ENCODE measurements around the gene ADRA1B.

Gene ADRA1B

GRCh38 chr5:159897786-159898393 is 18.4 kb upstream of the ADRA1B start:
- no peak overlapping the region for H3K27ac ChIP-seq (replicated peaks)

GRCh38 chr5:159899067-159900049 is 16.9 kb upstream of the ADRA1B start:
- no peak for DNase-seq (ENCODE audit: low read depth in 1 of 2, low spot score in 1 of 2)
- no peak overlapping the region for H3K4me3 ChIP-seq (replicated peaks; ENCODE audit: insufficient read depth, low read length)
- H3K27ac ChIP-seq (replicated peaks) = no peak overlapping the region
- H3K27me3 ChIP-seq (ENCODE audit: insufficient read depth, poor library complexity, severe bottlenecking) = peaks cover 7% of the 10 kb centered on the region
- TF ChIP-seq GABPA (IDR thresholded peaks at IDR 0.05; ENCODE audit: low read depth) (no peak), SPI1 (IDR thresholded peaks at IDR 0.05; ENCODE audit: borderline replicate concordance, low read depth) (no peak), POLR2AphosphoS5 (IDR thresholded peaks at IDR 0.05; ENCODE audit: low read depth) (no peak)
- TF ChIP-seq, protein P1, sequence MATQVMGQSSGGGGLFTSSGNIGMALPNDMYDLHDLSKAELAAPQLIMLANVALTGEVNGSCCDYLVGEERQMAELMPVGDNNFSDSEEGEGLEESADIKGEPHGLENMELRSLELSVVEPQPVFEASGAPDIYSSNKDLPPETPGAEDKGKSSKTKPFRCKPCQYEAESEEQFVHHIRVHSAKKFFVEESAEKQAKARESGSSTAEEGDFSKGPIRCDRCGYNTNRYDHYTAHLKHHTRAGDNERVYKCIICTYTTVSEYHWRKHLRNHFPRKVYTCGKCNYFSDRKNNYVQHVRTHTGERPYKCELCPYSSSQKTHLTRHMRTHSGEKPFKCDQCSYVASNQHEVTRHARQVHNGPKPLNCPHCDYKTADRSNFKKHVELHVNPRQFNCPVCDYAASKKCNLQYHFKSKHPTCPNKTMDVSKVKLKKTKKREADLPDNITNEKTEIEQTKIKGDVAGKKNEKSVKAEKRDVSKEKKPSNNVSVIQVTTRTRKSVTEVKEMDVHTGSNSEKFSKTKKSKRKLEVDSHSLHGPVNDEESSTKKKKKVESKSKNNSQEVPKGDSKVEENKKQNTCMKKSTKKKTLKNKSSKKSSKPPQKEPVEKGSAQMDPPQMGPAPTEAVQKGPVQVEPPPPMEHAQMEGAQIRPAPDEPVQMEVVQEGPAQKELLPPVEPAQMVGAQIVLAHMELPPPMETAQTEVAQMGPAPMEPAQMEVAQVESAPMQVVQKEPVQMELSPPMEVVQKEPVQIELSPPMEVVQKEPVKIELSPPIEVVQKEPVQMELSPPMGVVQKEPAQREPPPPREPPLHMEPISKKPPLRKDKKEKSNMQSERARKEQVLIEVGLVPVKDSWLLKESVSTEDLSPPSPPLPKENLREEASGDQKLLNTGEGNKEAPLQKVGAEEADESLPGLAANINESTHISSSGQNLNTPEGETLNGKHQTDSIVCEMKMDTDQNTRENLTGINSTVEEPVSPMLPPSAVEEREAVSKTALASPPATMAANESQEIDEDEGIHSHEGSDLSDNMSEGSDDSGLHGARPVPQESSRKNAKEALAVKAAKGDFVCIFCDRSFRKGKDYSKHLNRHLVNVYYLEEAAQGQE (IDR thresholded peaks at IDR 0.05; ENCODE audit: insufficient replicate concordance, low read depth) = no peak
- TF ChIP-seq, protein P2, sequence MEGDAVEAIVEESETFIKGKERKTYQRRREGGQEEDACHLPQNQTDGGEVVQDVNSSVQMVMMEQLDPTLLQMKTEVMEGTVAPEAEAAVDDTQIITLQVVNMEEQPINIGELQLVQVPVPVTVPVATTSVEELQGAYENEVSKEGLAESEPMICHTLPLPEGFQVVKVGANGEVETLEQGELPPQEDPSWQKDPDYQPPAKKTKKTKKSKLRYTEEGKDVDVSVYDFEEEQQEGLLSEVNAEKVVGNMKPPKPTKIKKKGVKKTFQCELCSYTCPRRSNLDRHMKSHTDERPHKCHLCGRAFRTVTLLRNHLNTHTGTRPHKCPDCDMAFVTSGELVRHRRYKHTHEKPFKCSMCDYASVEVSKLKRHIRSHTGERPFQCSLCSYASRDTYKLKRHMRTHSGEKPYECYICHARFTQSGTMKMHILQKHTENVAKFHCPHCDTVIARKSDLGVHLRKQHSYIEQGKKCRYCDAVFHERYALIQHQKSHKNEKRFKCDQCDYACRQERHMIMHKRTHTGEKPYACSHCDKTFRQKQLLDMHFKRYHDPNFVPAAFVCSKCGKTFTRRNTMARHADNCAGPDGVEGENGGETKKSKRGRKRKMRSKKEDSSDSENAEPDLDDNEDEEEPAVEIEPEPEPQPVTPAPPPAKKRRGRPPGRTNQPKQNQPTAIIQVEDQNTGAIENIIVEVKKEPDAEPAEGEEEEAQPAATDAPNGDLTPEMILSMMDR (IDR thresholded peaks at IDR 0.05; ENCODE audit: insufficient read depth, low read length) = no peak

More at GRCh38 chr5:159897786-159898393, 18.4 kb upstream of the ADRA1B start:
- DNase-seq (ENCODE audit: low read depth in 1 of 2, low spot score in 1 of 2) = no peak
- H3K4me3 ChIP-seq (replicated peaks; ENCODE audit: insufficient read depth, low read length) = no peak overlapping the region
- peaks cover 7% of the 10 kb centered on the region for H3K27me3 ChIP-seq (ENCODE audit: insufficient read depth, poor library complexity, severe bottlenecking)
- TF ChIP-seq POLR2AphosphoS5 (IDR thresholded peaks at IDR 0.05; ENCODE audit: low read depth) (no peak), GABPA (IDR thresholded peaks at IDR 0.05; ENCODE audit: low read depth) (no peak), SPI1 (IDR thresholded peaks at IDR 0.05; ENCODE audit: borderline replicate concordance, low read depth) (no peak)
- TF ChIP-seq, protein P1 (IDR thresholded peaks at IDR 0.05; ENCODE audit: insufficient replicate concordance, low read depth) = no peak
- TF ChIP-seq, protein P2 (IDR thresholded peaks at IDR 0.05; ENCODE audit: insufficient read depth, low read length) = no peak

GRCh38 chr5:159901308-159901707 is 15.0 kb upstream of the ADRA1B start:
- DNase-seq (ENCODE audit: low read depth in 1 of 2, low spot score in 1 of 2) = no peak
- Histone ChIP-seq H3K27me3 (ENCODE audit: insufficient read depth, poor library complexity, severe bottlenecking) (peaks cover 7% of the 10 kb centered on the region), H3K4me3 (replicated peaks; ENCODE audit: insufficient read depth, low read length) (no peak overlapping the region), H3K27ac (replicated peaks) (no peak overlapping the region)
- TF ChIP-seq GABPA (IDR thresholded peaks at IDR 0.05; ENCODE audit: low read depth) (no peak), SPI1 (IDR thresholded peaks at IDR 0.05; ENCODE audit: borderline replicate concordance, low read depth) (no peak), POLR2AphosphoS5 (IDR thresholded peaks at IDR 0.05; ENCODE audit: low read depth) (no peak)
- TF ChIP-seq, protein P1 (IDR thresholded peaks at IDR 0.05; ENCODE audit: insufficient replicate concordance, low read depth) = no peak
- TF ChIP-seq, protein P2 (IDR thresholded peaks at IDR 0.05; ENCODE audit: insufficient read depth, low read length) = no peak

Measured in HL-60 (cell line).